Measurements from ENCODE around the gene S100A3. TPM values are rescaled to one million over a fixed set of nuclear protein-coding genes. Genes with fewer than 3 reads are reported as not detected.

S100A3 gene, protein sequence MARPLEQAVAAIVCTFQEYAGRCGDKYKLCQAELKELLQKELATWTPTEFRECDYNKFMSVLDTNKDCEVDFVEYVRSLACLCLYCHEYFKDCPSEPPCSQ
- total RNA-seq (2016; rRNA removed; fragmentation: Illumina TruSeq; extraction: Trizol) = 2.5 and 2.8 TPM in 2 replicates
- 1.4 and 1.9 TPM in 2 replicates for total RNA-seq (2016; cell fraction: cytosol; rRNA removed; fragmentation: Illumina TruSeq; extraction: Trizol; ENCODE audit: low read depth)
- total RNA-seq (2016; cell fraction: insoluble cytoplasmic fraction; rRNA removed; fragmentation: Illumina TruSeq; extraction: Trizol) = 2.1 and 3.0 TPM in 2 replicates
- 1.7 and 2.1 TPM in 2 replicates for total RNA-seq (2016; cell fraction: membrane; rRNA removed; fragmentation: Illumina TruSeq; extraction: Trizol)
- total RNA-seq (2016; cell fraction: nucleus; rRNA removed; fragmentation: Illumina TruSeq; extraction: Trizol) = 0.63 and 0.65 TPM in 2 replicates
- 3.6 and 4.5 TPM in 2 replicates for polyA plus RNA-seq (2011; rRNA removed)
- 3.2 and 7.2 TPM in 2 replicates for polyA plus RNA-seq (2011; cell fraction: cytosol; rRNA removed)
- 1.4 and 1.7 TPM in 2 replicates for polyA plus RNA-seq (2011; cell fraction: nucleus; rRNA removed)
- 0.36 and 0.80 TPM in 2 replicates for polyA plus RNA-seq (2012)
- 1.4 and 2.2 TPM in 2 replicates for polyA plus RNA-seq (2016; cell fraction: cytosol; fragmentation: Illumina TruSeq; extraction: Trizol; ENCODE audit: low read depth)
- 3.6 and 3.7 TPM in 2 replicates for polyA plus RNA-seq (2016; cell fraction: insoluble cytoplasmic fraction; fragmentation: Illumina TruSeq; extraction: Trizol; ENCODE audit: low read depth)
- 1.8 TPM in 2 replicates for polyA plus RNA-seq (2016; cell fraction: membrane; fragmentation: Illumina TruSeq; extraction: Trizol; ENCODE audit: low read depth)
- polyA plus RNA-seq (2016; cell fraction: nucleus; fragmentation: Illumina TruSeq; extraction: Trizol; ENCODE audit: insufficient read depth, low read depth) = 2.5 and 2.6 TPM in 2 replicates
- polyA minus RNA-seq (2011; rRNA and poly(A)+ RNA removed; ENCODE audit: low replicate concordance) = 5.2 and 5.8 TPM in 2 replicates
- 1.8 TPM in 1 of 2 replicates, not detected in the other for polyA minus RNA-seq (2011; cell fraction: cytosol; rRNA and poly(A)+ RNA removed)
- 0.90 TPM in 1 of 2 replicates, not detected in the other for polyA minus RNA-seq (2011; cell fraction: nucleus; rRNA and poly(A)+ RNA removed)
- Bru-seq, nascent RNA = percentile 23 among the genes with signal in this experiment
- BruChase-seq, experiment 1, labeled RNA remaining after a 6-hour chase = percentile 40 among the genes with signal in this experiment
- BruChase-seq, experiment 2, labeled RNA remaining after a 2-hour chase = percentile 29 among the genes with signal in this experiment
- long read RNA-seq, experiment 1, partial matches to known transcripts = 1 of 11 reads
- long read RNA-seq, experiment 1, other reads (novel, unspliced or antisense) = 7 of 11 reads
- long read RNA-seq, experiment 2, partial matches to known transcripts = 2 of 6 reads
- long read RNA-seq, experiment 2, other reads (novel, unspliced or antisense) = 3 of 6 reads

DNA sequence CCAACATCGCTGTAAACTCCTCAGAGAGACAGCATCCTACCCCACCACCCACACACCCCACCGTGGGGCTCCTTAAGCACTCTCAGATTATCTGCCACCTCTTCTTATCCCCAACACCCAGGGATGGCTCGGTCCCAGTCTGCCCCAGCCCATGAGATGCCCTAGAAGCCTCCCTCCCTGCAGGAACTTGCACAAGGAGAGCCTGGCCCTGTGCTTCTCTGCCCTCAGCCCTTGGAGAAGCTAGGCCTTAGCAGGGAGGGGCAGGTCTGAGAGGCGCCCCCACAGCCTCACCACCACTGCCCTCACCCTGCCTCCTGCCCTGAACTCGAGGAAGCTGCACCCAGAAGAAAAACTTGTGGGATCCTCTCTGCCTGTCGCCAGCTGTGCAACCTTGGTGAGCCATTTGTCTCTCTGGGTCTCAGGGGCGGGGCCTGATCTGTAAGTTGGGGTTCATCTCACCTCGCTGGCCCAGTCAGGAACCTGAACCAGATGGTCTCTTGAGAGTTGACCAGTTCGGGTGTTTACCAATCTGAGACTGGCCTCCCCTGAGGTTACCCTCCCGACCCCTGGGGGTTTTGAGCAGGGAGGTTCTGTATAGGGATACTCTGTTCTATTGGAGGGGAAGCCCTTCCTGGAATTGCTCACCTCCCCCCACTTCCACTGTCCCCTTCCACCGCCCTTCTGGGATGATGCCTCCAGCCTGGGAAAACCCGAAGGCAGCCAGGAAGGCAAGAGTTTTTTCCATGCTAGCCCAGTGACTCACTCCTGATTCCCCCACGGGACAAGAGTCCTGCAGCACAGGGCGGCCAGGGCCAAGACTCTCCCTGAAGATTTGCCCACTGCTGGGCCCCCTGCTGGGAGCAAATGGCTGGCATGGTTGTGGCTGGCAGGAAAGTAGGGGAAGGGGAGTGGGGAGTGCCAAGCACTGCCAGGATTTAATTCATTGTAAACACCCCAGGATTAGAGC, at the start of gene S100A3:
TSS of gene S100A3 (minus strand) at position 537 of the 967 bp plus-strand sequence. CDS start 773 bp downstream, outside the sequence.
- BruUV-seq (replicated peaks) = no TSS peak
- Histone ChIP-seq H3K27me3 (ENCODE audit: control insufficient read depth in 1 of 2, insufficient read depth in 2 of 2, low read length in 2 of 2) (peaks cover 3 to 15% of the 10 kb centered on the region in 2 experiments; a peak in 3 of 5 replicates), H3K79me2 (ENCODE audit: insufficient read depth, low read length) (no peaks in the 10 kb centered on the region), H3K4me3 (replicated peaks in 1 of 3; ENCODE audit: insufficient read depth in 1 of 3, low read depth in 2 of 3, low read length in 3 of 3) (peak within 1 kb of the TSS in 1 of 3 experiments; percentile 27; a peak in 1 of 6 replicates), H3K4me1 (ENCODE audit: insufficient read depth, low read length) (peaks cover 90% of the 10 kb centered on the region), H2AFZ (ENCODE audit: low read length) (no peak within 1 kb of the TSS), H3K9ac (ENCODE audit: insufficient read depth, low read depth, low read length) (no peak within 1 kb of the TSS), H4K20me1 (ENCODE audit: insufficient read depth, low read length) (no peaks in the 10 kb centered on the region), H3K36me3 (replicated peaks in 1 of 2; ENCODE audit: control insufficient read depth in 1 of 2, insufficient read depth in 2 of 2, low read length in 2 of 2) (no peaks in the 10 kb centered on the region), H3K27ac (ENCODE audit: extremely low read length, insufficient read depth, low read length) (no peak within 1 kb of the TSS), H3K4me2 (ENCODE audit: low read depth, low read length) (peak within 1 kb of the TSS; percentile 40), H3K9me3 (ENCODE audit: low read length) (no peaks in the 10 kb centered on the region)
- no peak for ATAC-seq
- CTCF ChIA-PET (ENCODE audit: low intra/inter-chr PET ratio, low total read pairs) = no interaction called here
- intact Hi-C loops (cut with micrococcal nuclease; ENCODE audit: unreplicated experiment) (no loop called here), in situ Hi-C loops (cut with HindIII; ENCODE audit: extremely low pct_ligation_motif_present, low pct_unique_long_range_greater_than_20kb) (no loop called here)
- POLR2A ChIA-PET = interaction anchor here (1.0 to 2.2 kb wide), 2 partner anchors 13 to 17 kb away, joined by 5 to 10 read pairs; partner anchors contain the start of gene S100A6
- FAIRE-seq = no peak
- 34% methylated on average over 8 of the region's 14 CpGs for WGBS (ENCODE audit: low lambda C conversion rate)
- no peak for DNase-seq (ENCODE audit: low spot score)
- TF ChIP-seq, protein P1, sequence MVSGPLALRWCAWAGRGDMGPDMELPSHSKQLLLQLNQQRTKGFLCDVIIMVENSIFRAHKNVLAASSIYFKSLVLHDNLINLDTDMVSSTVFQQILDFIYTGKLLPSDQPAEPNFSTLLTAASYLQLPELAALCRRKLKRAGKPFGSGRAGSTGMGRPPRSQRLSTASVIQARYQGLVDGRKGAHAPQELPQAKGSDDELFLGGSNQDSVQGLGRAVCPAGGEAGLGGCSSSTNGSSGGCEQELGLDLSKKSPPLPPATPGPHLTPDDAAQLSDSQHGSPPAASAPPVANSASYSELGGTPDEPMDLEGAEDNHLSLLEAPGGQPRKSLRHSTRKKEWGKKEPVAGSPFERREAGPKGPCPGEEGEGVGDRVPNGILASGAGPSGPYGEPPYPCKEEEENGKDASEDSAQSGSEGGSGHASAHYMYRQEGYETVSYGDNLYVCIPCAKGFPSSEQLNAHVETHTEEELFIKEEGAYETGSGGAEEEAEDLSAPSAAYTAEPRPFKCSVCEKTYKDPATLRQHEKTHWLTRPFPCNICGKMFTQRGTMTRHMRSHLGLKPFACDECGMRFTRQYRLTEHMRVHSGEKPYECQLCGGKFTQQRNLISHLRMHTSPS (CRISPR knock-in tag; IDR thresholded peaks at IDR 0.05; ENCODE audit: low read depth) = 0 out of 2 replicates have a peak, but pooled peaks have one; percentile 24
- TF ChIP-seq, protein P2, sequence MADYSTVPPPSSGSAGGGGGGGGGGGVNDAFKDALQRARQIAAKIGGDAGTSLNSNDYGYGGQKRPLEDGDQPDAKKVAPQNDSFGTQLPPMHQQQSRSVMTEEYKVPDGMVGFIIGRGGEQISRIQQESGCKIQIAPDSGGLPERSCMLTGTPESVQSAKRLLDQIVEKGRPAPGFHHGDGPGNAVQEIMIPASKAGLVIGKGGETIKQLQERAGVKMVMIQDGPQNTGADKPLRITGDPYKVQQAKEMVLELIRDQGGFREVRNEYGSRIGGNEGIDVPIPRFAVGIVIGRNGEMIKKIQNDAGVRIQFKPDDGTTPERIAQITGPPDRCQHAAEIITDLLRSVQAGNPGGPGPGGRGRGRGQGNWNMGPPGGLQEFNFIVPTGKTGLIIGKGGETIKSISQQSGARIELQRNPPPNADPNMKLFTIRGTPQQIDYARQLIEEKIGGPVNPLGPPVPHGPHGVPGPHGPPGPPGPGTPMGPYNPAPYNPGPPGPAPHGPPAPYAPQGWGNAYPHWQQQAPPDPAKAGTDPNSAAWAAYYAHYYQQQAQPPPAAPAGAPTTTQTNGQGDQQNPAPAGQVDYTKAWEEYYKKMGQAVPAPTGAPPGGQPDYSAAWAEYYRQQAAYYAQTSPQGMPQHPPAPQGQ (CRISPR knock-in tag; IDR thresholded peaks at IDR 0.05; ENCODE audit: borderline replicate concordance) = no peak
- TF ChIP-seq, protein P3, sequence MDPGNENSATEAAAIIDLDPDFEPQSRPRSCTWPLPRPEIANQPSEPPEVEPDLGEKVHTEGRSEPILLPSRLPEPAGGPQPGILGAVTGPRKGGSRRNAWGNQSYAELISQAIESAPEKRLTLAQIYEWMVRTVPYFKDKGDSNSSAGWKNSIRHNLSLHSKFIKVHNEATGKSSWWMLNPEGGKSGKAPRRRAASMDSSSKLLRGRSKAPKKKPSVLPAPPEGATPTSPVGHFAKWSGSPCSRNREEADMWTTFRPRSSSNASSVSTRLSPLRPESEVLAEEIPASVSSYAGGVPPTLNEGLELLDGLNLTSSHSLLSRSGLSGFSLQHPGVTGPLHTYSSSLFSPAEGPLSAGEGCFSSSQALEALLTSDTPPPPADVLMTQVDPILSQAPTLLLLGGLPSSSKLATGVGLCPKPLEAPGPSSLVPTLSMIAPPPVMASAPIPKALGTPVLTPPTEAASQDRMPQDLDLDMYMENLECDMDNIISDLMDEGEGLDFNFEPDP (CRISPR knock-in tag; conservative IDR thresholded peaks at IDR 0.05) = no peak
- peak; percentile 72 for TF ChIP-seq ZNF768 (CRISPR knock-in tag; IDR thresholded peaks at IDR 0.05)
- TF ChIP-seq GZF1 (CRISPR knock-in tag; IDR thresholded peaks at IDR 0.05) = no peak
- peak; percentile 51 for TF ChIP-seq XRCC5 (optimal IDR thresholded peaks at IDR 0.05; ENCODE audit: low read length)
- TF ChIP-seq FOSL2 (CRISPR knock-in tag; IDR thresholded peaks at IDR 0.05) = peak; percentile 52; the same call in 1 of the 2 replicates
- TF ChIP-seq SKI (IDR thresholded peaks at IDR 0.05; ENCODE audit: partially characterized antibody) = no peak
- TF ChIP-seq HNRNPL (IDR thresholded peaks at IDR 0.05; ENCODE audit: low read depth, low read length) = 0 out of 2 replicates have a peak, but pooled peaks have one; percentile 68
- TF ChIP-seq ZEB1 (IDR thresholded peaks at IDR 0.05; ENCODE audit: insufficient replicate concordance, low read depth) = no peak
- TF ChIP-seq ZNF644 (CRISPR knock-in tag; IDR thresholded peaks at IDR 0.05; ENCODE audit: low read depth) = no peak

Data from HepG2 (cell line).